Mucosa of descending colon (tissue), 3 donors: Measurements from ENCODE around the gene HIRA. TPM values are rescaled to one million over a fixed set of nuclear protein-coding genes. Genes with fewer than 3 reads are reported as not detected.
"Not testable (repeated sequence)": the region's sequence is repeated elsewhere in the genome, so short reads cannot be mapped to it uniquely, and the experiment has no call there.

Experiments
- ATAC-seq: fragments of 200-7000 bp; cut with Tn5 transposase; one replicate; pipeline ENCODE4 v1.9.1; 2020; ENCODE audit warnings: mild to moderate bottlenecking, moderate library complexity
- DNase-seq, 3 donors: peaks; one replicate each; pipeline ENCODE4 v3.0.0-alpha.2; 2020
- H3K36me3 ChIP-seq: fragments of 200-600 bp; one replicate; pipeline ENCODE4 v1.8.0; 2021; ENCODE audit warnings: low read depth, mild to moderate bottlenecking
- H3K4me1 ChIP-seq: fragments of 200-600 bp; one replicate; pipeline ENCODE4 v1.8.0; 2021; ENCODE audit warnings: low read depth, mild to moderate bottlenecking
- H3K4me3 ChIP-seq: fragments of 200-600 bp; one replicate; pipeline ENCODE4 v1.8.0; 2021; ENCODE audit warnings: mild to moderate bottlenecking
- H3K9me3 ChIP-seq: fragments of 200-600 bp; one replicate; pipeline ENCODE4 v1.8.0; 2021; ENCODE audit warnings: mild to moderate bottlenecking
- intact Hi-C, 2 donors: fragments of 100-400 bp; cut with DNase I in 1 of 2; cut with micrococcal nuclease in 1 of 2; formaldehyde crosslinking; loops; one replicate each; pipeline versions ENCODE4 v1.11.0 to v1.11.1; 2022; cut with DNase I, micrococcal nuclease
- total RNA-seq, 3 donors: library from RNA; stranded (reverse); fragmentation: NEBNext Ultra II Directional in 2 of 3; extraction: Animal tissue kit (Norgen Biotek cat#: 25700) in 2 of 3; gene quantifications; one replicate each; pipeline versions ENCODE4 v1.2.1 to v1.2.4, GENCODE V29; 2021 to 2023
- TF ChIP-seq, protein P1 (sequence below): fragments of 200-600 bp; IDR thresholded peaks from one replicate; pipeline ENCODE4 v1.8.0; 2022; ENCODE audit warnings: antibody characterized with exemption, mild to moderate bottlenecking
- donor health status: DM: no; HTN: no; CAD: no; lungs with moderate emphysema.
- donor health status: DM: no; HTN: no; CAD: no.
- donor health status: DM: no; HTN: yes; CAD: no.

The HIRA gene
- total RNA-seq, 3 donors from 2014 or later = 24.0 to 35.0 (median 27.4) TPM

DNA sequence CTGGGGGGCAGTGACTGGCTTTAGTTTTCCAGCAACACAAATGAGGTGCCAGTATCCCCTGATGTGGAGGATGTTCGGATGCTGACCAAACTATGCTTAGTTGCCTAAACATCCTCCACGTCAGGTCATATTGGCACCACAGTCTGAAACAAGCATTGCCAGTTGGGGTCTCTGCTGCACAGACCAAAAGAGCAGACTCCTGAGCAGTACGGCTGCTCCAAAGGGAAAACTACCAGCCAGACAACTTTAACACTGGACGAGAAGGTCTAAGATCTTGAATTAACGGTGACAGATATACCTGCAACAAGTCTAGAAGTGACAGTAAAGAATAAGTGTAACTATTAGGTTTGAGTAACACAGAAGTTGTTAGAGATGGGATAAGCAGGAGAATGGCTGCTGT lies 99.6 kb downstream of the HIRA start:
- Histone ChIP-seq H3K36me3 (peaks cover 9% of the 10 kb centered on the region), H3K9me3 (peaks cover 8% of the 10 kb centered on the region), H3K4me3 (no peak overlapping the region), H3K4me1 (peaks cover 8% of the 10 kb centered on the region)
- DNase-seq = no peak
- intact Hi-C loops = no loop called here
- no peak for ATAC-seq
- TF ChIP-seq, protein P1, sequence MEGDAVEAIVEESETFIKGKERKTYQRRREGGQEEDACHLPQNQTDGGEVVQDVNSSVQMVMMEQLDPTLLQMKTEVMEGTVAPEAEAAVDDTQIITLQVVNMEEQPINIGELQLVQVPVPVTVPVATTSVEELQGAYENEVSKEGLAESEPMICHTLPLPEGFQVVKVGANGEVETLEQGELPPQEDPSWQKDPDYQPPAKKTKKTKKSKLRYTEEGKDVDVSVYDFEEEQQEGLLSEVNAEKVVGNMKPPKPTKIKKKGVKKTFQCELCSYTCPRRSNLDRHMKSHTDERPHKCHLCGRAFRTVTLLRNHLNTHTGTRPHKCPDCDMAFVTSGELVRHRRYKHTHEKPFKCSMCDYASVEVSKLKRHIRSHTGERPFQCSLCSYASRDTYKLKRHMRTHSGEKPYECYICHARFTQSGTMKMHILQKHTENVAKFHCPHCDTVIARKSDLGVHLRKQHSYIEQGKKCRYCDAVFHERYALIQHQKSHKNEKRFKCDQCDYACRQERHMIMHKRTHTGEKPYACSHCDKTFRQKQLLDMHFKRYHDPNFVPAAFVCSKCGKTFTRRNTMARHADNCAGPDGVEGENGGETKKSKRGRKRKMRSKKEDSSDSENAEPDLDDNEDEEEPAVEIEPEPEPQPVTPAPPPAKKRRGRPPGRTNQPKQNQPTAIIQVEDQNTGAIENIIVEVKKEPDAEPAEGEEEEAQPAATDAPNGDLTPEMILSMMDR = no peak

DNA sequence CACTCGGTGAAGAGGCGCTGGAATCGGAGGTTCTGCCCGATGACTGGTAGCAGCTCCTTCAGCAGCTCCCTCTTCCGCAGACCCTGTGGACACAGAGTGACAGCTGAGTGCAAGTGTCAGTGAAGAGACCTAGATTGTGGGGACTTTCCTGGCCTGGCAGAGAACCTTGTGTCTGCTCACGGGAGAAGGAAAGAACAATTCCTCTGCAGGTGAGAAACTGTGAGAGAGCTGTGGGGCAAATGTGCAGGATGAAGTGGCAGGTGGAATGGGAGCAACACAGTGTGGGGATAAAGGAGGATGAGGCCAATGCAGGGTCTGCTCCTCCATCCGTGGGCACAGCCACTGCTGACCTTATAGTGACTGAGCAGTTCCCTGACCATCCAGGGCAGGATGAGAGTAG lies 100.1 kb downstream of the HIRA start:
- Histone ChIP-seq H3K4me3 (no peak overlapping the region), H3K4me1 (peaks cover 3% of the 10 kb centered on the region), H3K9me3 (peaks cover 8% of the 10 kb centered on the region), H3K36me3 (peaks cover 9% of the 10 kb centered on the region)
- DNase-seq (no peak), ATAC-seq (no peak)
- TF ChIP-seq, protein P1 = no peak
- intact Hi-C loops = no loop called here

DNA sequence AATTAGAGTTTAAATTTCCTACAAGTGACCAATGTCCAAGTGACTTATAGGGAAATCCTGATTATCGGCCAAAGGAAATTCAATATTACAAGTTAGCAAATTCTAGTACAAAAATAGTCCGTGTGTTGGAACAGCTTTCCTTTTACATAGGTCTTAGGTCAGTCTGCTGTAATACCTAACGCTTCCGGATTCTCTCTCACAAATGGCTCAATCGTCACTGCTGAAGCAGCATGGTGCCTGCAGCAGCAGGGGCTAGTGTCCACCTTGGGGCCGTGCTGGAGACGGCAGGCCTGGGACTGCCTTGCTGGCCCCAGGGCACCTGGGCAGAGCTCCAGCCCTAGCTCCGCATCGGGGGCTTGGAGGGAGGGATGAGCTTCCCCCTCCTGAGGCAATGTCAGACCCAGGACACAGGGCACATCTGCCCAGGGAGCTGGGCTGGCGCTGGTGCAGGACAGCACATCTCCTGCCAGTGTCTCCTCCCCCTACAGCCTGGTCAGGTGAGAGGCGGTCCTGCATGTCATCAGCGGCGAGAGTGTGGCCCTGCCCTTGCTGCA lies 100.6 kb downstream of the HIRA start:
- TF ChIP-seq, protein P1 = no peak
- H3K4me1 ChIP-seq = no peaks in the 10 kb centered on the region
- peaks cover 9% of the 10 kb centered on the region for H3K36me3 ChIP-seq
- intact Hi-C loops = no loop called here
- DNase-seq = no peak
- H3K4me3 ChIP-seq = no peak overlapping the region
- ATAC-seq = no peak
- peaks cover 8% of the 10 kb centered on the region for H3K9me3 ChIP-seq

DNA sequence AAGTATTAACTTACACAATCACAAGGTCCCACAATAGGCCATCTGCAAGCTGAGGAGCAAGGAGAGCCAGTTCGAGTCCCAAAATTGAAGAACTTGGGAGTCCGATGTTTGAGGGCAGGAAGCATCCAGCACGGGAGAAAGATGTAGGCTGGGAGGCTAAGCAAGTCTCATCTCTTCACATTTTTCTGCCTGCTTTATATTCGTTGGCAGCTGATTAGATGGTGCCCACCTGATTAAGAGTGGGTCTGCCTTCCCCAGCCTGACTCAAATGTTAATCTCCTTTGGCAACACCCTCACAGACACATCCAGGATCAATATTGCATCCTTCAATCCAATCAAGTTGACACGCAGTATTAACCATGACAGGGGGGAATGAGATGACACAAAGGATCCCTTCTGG lies 101.3 kb downstream of the HIRA start:
- ATAC-seq, DNase-seq, H3K36me3 ChIP-seq, H3K4me1 ChIP-seq, intact Hi-C loops, H3K9me3 ChIP-seq, H3K4me3 ChIP-seq: not testable (repeated sequence)

DNA sequence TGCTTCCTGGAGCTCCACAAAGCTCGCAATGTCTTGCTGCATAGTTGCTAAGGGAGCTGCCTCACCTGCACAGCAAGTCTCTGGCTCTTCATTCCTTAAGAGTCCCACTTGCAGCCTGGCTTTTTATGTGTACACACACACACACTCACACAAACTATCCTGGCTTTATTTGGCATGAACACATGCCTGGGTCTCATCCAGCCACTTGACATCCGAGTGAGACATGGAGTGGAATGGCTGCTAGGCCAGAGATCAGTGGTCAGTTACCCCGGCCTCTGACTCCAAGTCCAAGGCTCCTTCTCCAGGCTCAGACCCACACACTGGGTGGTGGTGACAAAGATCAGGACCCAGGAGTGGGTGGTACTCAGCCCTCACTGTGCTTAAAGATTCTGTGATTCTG lies 102.1 kb downstream of the HIRA start:
- no peaks in the 10 kb centered on the region for H3K4me1 ChIP-seq
- H3K4me3 ChIP-seq = no peak overlapping the region
- H3K36me3 ChIP-seq = peaks cover 9% of the 10 kb centered on the region
- DNase-seq = no peak
- H3K9me3 ChIP-seq = peaks cover 8% of the 10 kb centered on the region
- no peak for ATAC-seq
- intact Hi-C loops = no loop called here
- TF ChIP-seq, protein P1 = no peak

DNA sequence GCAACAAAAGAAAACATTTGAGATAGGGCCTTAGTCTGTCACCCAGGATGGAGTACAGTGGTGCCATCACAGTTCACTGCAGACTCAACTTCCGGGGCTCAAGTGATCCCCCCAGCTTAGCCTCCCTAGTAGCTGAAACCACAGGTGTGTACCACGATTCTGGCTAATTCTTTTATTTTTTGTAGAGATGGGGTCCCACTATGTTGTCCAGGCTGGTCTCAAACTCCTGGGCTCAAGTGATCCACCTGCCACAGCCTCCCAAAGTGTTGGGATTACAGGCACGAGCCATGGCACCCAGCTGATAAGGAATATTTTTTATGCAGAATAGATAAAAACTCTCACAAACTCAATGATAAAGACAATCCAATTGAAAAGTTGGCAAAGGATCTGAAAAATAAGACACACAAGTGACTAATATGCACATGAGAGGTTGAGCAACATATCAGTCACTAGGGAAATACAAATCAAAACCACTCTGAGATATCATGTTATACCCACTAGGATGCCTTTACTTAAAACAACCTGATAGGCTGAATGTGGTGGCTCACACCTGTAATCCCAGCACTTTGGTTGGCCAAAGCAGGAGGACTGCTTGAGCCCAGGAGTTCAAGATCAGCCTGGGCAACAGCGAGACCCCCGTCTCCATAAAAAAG lies 106.1 kb downstream of the HIRA start:
- Histone ChIP-seq H3K4me1 (no peaks in the 10 kb centered on the region), H3K9me3 (no peaks in the 10 kb centered on the region), H3K4me3 (no peak overlapping the region), H3K36me3 (no peaks in the 10 kb centered on the region)
- intact Hi-C loops = no loop called here
- no peak for DNase-seq
- TF ChIP-seq, protein P1 = no peak
- ATAC-seq = no peak

DNA sequence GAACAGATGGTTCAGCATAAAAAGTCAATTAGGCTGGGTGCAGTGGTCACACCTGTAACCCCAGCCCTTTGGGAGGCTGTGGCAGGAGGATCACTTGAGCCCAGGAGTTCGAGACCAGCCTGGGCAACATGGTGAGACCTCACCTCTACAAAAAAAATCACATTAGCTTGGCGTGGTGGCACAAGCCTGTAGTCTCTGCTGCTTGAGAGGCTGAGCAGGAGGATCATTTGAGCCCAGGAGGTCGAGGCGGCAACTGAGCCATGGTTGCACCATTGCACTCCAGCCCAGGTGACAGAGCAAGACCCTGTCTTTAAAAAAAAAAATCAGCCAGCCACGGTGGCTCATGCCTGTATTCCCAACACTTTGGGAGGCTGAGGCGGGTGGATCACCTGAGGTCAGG lies 108.1 kb downstream of the HIRA start:
- intact Hi-C loops, ATAC-seq, H3K4me3 ChIP-seq, DNase-seq, H3K4me1 ChIP-seq, H3K9me3 ChIP-seq, H3K36me3 ChIP-seq: not testable (repeated sequence)
